Measurements from ENCODE around the gene ROBO1.

GRCh38 chr3:78871048-78871447 lies 896.8 kb downstream of the ROBO1 start:
- TF ChIP-seq CTCF (IDR thresholded peaks at IDR 0.05), result no peak
- no peak for TF ChIP-seq POLR2A (IDR thresholded peaks at IDR 0.05)
